DOHH2 (cell line): ENCODE results near the gene ILF2.

ENCODE experiments used
- H3F3A ChIP-seq: fragments of 200-600 bp; sonication (generic), shearing (Covaris generic); 2 replicates; pipeline ENCODE4 v1.6.0; 2016; ENCODE audit warnings: antibody characterized with exemption, mild to moderate bottlenecking; ENCODE audit not compliant: control insufficient read depth, insufficient read depth
- H3K27ac ChIP-seq: fragments of 200-600 bp; sonication (generic); 2 replicates; pipeline ENCODE4 v1.5.1; 2014; ENCODE audit warnings: low read depth, mild to moderate bottlenecking, low read length, moderate library complexity
- H3K27me3 ChIP-seq: fragments of 200-600 bp; sonication (generic); 2 replicates; pipeline ENCODE4 v1.6.1; 2014; ENCODE audit warnings: mild to moderate bottlenecking, low read length, mixed read lengths; ENCODE audit not compliant: control insufficient read depth
- H3K36me3 ChIP-seq: fragments of 200-600 bp; sonication (generic); 2 replicates; pipeline ENCODE4 v1.6.1; 2014; ENCODE audit warnings: mild to moderate bottlenecking, low read length, moderate library complexity, mixed read lengths; ENCODE audit not compliant: control insufficient read depth
- H3K4me1 ChIP-seq: fragments of 200-600 bp; sonication (generic); 2 replicates; pipeline ENCODE4 v1.6.1; 2014; ENCODE audit warnings: mild to moderate bottlenecking, low read length, mixed read lengths; ENCODE audit not compliant: control insufficient read depth
- H3K4me2 ChIP-seq: fragments of 200-600 bp; sonication (generic); 2 replicates; pipeline ENCODE4 v1.6.0; 2014; ENCODE audit warnings: mild to moderate bottlenecking, low read length, moderate library complexity
- H3K4me3 ChIP-seq: fragments of 200-600 bp; sonication (generic); 2 replicates; pipeline ENCODE4 v1.5.1; 2014; ENCODE audit warnings: mild to moderate bottlenecking, low read length, mixed read lengths
- H3K79me2 ChIP-seq: fragments of 200-600 bp; sonication (generic); 2 replicates; pipeline ENCODE4 v1.6.1; 2014; ENCODE audit warnings: mild to moderate bottlenecking, low read length, mixed read lengths; ENCODE audit not compliant: control insufficient read depth
- H3K9me2 ChIP-seq: fragments of 200-600 bp; sonication (generic); replicated peaks from 2 replicates; pipeline ENCODE4 v1.6.1; 2014; ENCODE audit warnings: mild to moderate bottlenecking, low read length, mixed read lengths; ENCODE audit not compliant: control insufficient read depth
- H3K9me3 ChIP-seq: fragments of 200-600 bp; sonication (generic); 2 replicates; pipeline ENCODE4 v1.6.1; 2014; ENCODE audit warnings: antibody characterized with exemption, low read length, mixed read lengths; ENCODE audit not compliant: control insufficient read depth, insufficient read depth
- H4K20me1 ChIP-seq: fragments of 200-600 bp; sonication (generic); 2 replicates; pipeline ENCODE4 v1.6.0; 2014; ENCODE audit warnings: low read depth, mild to moderate bottlenecking, antibody characterized with exemption, low read length, moderate library complexity; ENCODE audit not compliant: control insufficient read depth, insufficient read depth
- CTCF ChIP-seq: fragments of 200-600 bp; sonication (generic); IDR thresholded peaks from one replicate; pipeline ENCODE4 v1.5.1; 2014; ENCODE audit warnings: antibody characterized with exemption, mild to moderate bottlenecking, low read depth, low read length; ENCODE audit not compliant: poor library complexity, severe bottlenecking
- EZH2phosphoT487 ChIP-seq: fragments of 200-600 bp; sonication (generic); IDR thresholded peaks from 2 replicates; pipeline ENCODE4 v1.6.1; 2017; ENCODE audit warnings: borderline replicate concordance, mild to moderate bottlenecking, antibody characterized with exemption, low read length, moderate library complexity, mixed read lengths

The ILF2 gene

GRCh38 chr1:153612111-153612754, 58.6 kb downstream of the ILF2 start:
- H3K27me3 ChIP-seq: no peaks in the 10 kb centered on the region
- no peaks in the 10 kb centered on the region for H3K9me3 ChIP-seq
- no peaks in the 10 kb centered on the region for H3K9me2 ChIP-seq
- no peaks in the 10 kb centered on the region for H3F3A ChIP-seq
- no peaks in the 10 kb centered on the region for H4K20me1 ChIP-seq
- no peaks in the 10 kb centered on the region for H3K79me2 ChIP-seq
- H3K4me3 ChIP-seq: no peak overlapping the region
- H3K4me1 ChIP-seq: no peaks in the 10 kb centered on the region
- TF ChIP-seq EZH2phosphoT487 (no peak), CTCF (no peak)
- no peak overlapping the region for H3K27ac ChIP-seq
- H3K4me2 ChIP-seq: no peak overlapping the region
- H3K36me3 ChIP-seq: no peaks in the 10 kb centered on the region
